T-cell (primary cell): ENCODE results near the gene XXYLT1. TPM values are rescaled to one million over a fixed set of nuclear protein-coding genes. Genes with fewer than 3 reads are reported as not detected.

Experiments
- ATAC-seq, 4 experiments: fragments of 200-7000 bp in 3 of 4; fragments of 150-1000 bp in 1 of 4; cut with Tn5 transposase; replicated peaks in 1 of 4; 1 replicate in 3 of 4; 2 replicates in 1 of 4; pipeline ENCODE4 v1.10.0; 2021; ENCODE audit warnings: moderate library complexity in 3 of 4, mild to moderate bottlenecking in 2 of 4, moderate number of reproducible peaks in 1 of 4
- CTCF ChIA-PET, 2 donors: fragments of 300-600 bp; sonication (Branson Sonifier 250); formaldehyde crosslinking; loops; one replicate each; lab custom pipeline; 2022; ENCODE audit warnings: antibody characterized with exemption in 2 of 2; lab: Charles Lee
- POLR2A ChIA-PET, 2 donors: fragments of 300-600 bp; sonication (Branson Sonifier 250); formaldehyde crosslinking; loops; one replicate each; lab custom pipeline; 2022; ENCODE audit warnings: antibody characterized with exemption in 2 of 2; lab: Charles Lee
- DNase-seq, 35 experiments: peaks; one replicate each; pipeline versions ENCODE4 v3.0.0 to v3.0.0-alpha.2; 2013 to 2023
- H3K27ac ChIP-seq: one replicate; pipeline ENCODE4 v1.5.1; 2013; ENCODE audit warnings: low read length
- H3K27me3 ChIP-seq, 2 experiments: replicated peaks in 1 of 2; 1 replicate in 1 of 2; 2 replicates in 1 of 2; pipeline versions ENCODE4 v1.6.1 to v1.7.0; 2013; ENCODE audit warnings: low read length in 1 of 2, mixed read lengths in 1 of 2; ENCODE audit not compliant: control insufficient read depth in 2 of 2, insufficient read depth in 2 of 2; ENCODE audit errors: extremely low read depth in 1 of 2
- H3K36me3 ChIP-seq, 2 donors: 1 replicate in 1 of 2; 2 replicates in 1 of 2; pipeline versions ENCODE4 v1.6.1 to v1.7.0; 2013; ENCODE audit warnings: low read length in 1 of 2; ENCODE audit not compliant: control insufficient read depth in 2 of 2, insufficient read depth in 1 of 2; ENCODE audit errors: extremely low read depth in 1 of 2
- H3K4me1 ChIP-seq, 2 experiments: 1 replicate in 1 of 2; 2 replicates in 1 of 2; pipeline versions ENCODE4 v1.6.1 to v1.7.0; 2013; ENCODE audit warnings: low read length in 2 of 2, mixed read lengths in 1 of 2; ENCODE audit not compliant: insufficient read depth in 2 of 2, control insufficient read depth in 1 of 2; ENCODE audit errors: extremely low read depth in 1 of 2
- H3K4me3 ChIP-seq, 2 donors: 1 replicate in 1 of 2; 2 replicates in 1 of 2; pipeline versions ENCODE4 v1.5.1 to v1.7.0; 2013; ENCODE audit warnings: mild to moderate bottlenecking in 2 of 2, low read length in 1 of 2, moderate library complexity in 1 of 2; ENCODE audit not compliant: control insufficient read depth in 1 of 2; ENCODE audit errors: extremely low read depth in 1 of 2
- H3K9me3 ChIP-seq: 2 replicates; pipeline ENCODE4 v1.7.0; 2013
- H3K27ac Mint-ChIP-seq, 2 donors: one replicate each; pipeline ENCODE4 v1.8.0; 2020 to 2021; ENCODE audit warnings: mild to moderate bottlenecking in 2 of 2, mixed read lengths in 2 of 2
- H3K27me3 Mint-ChIP-seq, 2 donors: one replicate each; pipeline ENCODE4 v1.8.0; 2021 to 2022; ENCODE audit warnings: mixed read lengths in 2 of 2
- H3K36me3 Mint-ChIP-seq: one replicate; pipeline ENCODE4 v1.8.0; 2021; ENCODE audit warnings: mixed read lengths
- H3K4me1 Mint-ChIP-seq, 3 donors: one replicate each; pipeline ENCODE4 v1.8.0; 2020 to 2022; ENCODE audit warnings: mixed read lengths in 3 of 3, mild to moderate bottlenecking in 1 of 3
- H3K4me3 Mint-ChIP-seq, 3 donors: one replicate each; pipeline ENCODE4 v1.8.0; 2020 to 2022; ENCODE audit warnings: mild to moderate bottlenecking in 3 of 3, mixed read lengths in 3 of 3, moderate library complexity in 3 of 3
- H3K9me3 Mint-ChIP-seq, 3 donors: one replicate each; pipeline ENCODE4 v1.8.0; 2020 to 2022; ENCODE audit warnings: mixed read lengths in 3 of 3
- WGBS: methylation state at CpG from one replicate; pipeline ENCODE4 v1.1.5; 2013; ENCODE audit warnings: missing lambda C conversion rate; ENCODE audit not compliant: insufficient coverage; 5-methylcytosine and 5-hydroxymethylcytosine counted together
- total RNA-seq, 35 experiments: library from RNA in 6 of 35; stranded (reverse) in 6 of 35; fragments of 120-200 nt in 1 of 35; gene quantifications; one replicate each; pipeline versions ENCODE4 v1.2.1 to v1.2.4 and lab custom pipeline; 2013 to 2026

Gene XXYLT1
- total RNA-seq, 5 donors from 2014 or later (not counting 1 experiment from before 2014, with no cell fraction given), result 4.6 to 9.1 (median 5.7) TPM

DNA sequence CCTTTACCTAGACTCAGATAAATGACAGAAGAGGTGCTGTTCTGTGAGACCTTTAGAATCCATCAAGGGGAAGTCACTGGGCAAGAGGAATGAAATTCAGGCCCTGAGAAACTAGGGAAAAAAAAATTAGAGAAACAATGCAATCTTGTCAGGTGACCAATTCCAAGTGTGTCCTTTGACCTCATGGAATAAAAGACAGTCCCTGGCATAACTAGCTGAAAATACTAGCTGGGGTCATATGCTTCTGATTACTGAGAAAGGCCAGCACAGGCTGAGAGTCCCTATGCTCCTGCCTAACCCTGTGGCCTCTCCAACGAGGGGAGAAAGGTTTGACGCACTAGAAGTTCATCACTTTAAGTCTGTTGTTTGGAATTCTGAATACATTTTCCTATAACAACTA lies 167.3 kb downstream of the XXYLT1 start:
- Histone ChIP-seq H3K9me3 (no peaks in the 10 kb centered on the region), H3K27me3 (no peaks in the 10 kb centered on the region), H3K4me1 (peaks cover 0 to 8% of the 10 kb centered on the region in 2 experiments), H3K27ac (no peak overlapping the region), H3K36me3 (no peaks in the 10 kb centered on the region), H3K4me3 (no peak overlapping the region)
- ChIA-PET CTCF (interaction anchor here in 1 of 2 donors (1.8 kb wide), 1 partner anchor 421 kb away, joined by 5 read pairs; no protein-coding TSS in a partner anchor), POLR2A (no interaction called here)
- no peaks in the 10 kb centered on the region for H3K9me3 Mint-ChIP-seq
- no peaks in the 10 kb centered on the region for H3K36me3 Mint-ChIP-seq
- no peak overlapping the region for H3K4me3 Mint-ChIP-seq
- DNase-seq (no peak), ATAC-seq (no peak)
- H3K4me1 Mint-ChIP-seq, result peaks cover 6 to 13% (median 8%) of the 10 kb centered on the region in 3 donors
- WGBS, result no CpG with 5 or more reads among the region's 2 CpGs
- H3K27ac Mint-ChIP-seq, result no peak overlapping the region
- H3K27me3 Mint-ChIP-seq, result no peaks in the 10 kb centered on the region

- peaks cover 0 to 8% of the 10 kb centered on the region in 2 experiments for H3K4me1 ChIP-seq
Observed at GRCh38 chr3:195102609-195103467, 168.1 kb downstream of the XXYLT1 start.

DNA sequence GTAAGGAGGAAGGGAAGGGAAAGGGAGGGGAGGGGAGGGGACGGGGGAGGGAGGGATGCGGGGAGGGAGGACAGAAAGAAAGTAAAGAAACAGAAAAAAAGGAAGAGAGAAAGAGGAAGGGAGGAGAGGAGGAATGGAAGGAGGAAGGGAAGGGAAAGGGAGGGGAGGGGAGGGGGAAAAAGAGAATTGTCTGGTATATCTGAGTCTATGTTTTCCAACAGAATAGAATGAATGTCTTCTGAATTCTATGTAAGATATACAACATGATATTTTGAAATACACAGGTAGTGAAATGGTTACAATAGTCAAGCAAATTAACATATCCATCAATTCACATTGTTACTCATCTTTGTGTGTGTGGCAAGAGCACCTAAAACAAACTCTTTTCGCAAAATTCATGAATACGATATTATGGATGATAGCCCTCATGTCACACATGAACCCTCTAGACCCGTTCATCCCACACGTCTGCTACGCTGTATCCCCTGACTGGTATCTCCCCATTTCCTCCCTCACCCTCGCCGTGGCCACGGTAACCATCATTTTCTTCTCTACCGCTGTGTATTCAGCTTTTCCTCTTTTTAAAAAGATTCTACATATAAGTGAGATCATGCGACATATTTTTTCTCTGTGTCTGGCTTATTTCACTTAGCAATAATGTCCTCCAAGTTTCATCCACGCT lies 168.9 kb downstream of the XXYLT1 start:
- Histone ChIP-seq H3K9me3 (no peaks in the 10 kb centered on the region), H3K4me1 (peaks cover 0 to 8% of the 10 kb centered on the region in 2 experiments), H3K4me3 (no peak overlapping the region), H3K27me3 (no peaks in the 10 kb centered on the region), H3K36me3 (no peaks in the 10 kb centered on the region), H3K27ac (no peak overlapping the region)
- H3K4me3 Mint-ChIP-seq, result no peak overlapping the region
- 87% methylated on average over 5 of the region's 13 CpGs for WGBS
- peaks cover 6 to 19% (median 10%) of the 10 kb centered on the region in 3 donors for H3K4me1 Mint-ChIP-seq
- H3K36me3 Mint-ChIP-seq, result no peaks in the 10 kb centered on the region
- ATAC-seq, result no peak
- no peaks in the 10 kb centered on the region for H3K9me3 Mint-ChIP-seq
- DNase-seq, result no peak
- ChIA-PET POLR2A (no interaction called here), CTCF (interaction anchor here in 1 of 2 donors (0.6 kb wide), 1 partner anchor 11 kb away, joined by 3 read pairs; no protein-coding TSS in a partner anchor)
- no peak overlapping the region for H3K27ac Mint-ChIP-seq
- no peaks in the 10 kb centered on the region for H3K27me3 Mint-ChIP-seq

More at GRCh38 chr3:195102609-195103467, 168.1 kb downstream of the XXYLT1 start:
- ATAC-seq (no peak), DNase-seq (no peak)
- POLR2A ChIA-PET, result no interaction called here
- CTCF ChIA-PET, result interaction anchor here in 1 of 2 donors (1.8 kb wide), 1 partner anchor 420 kb away, joined by 5 read pairs; no protein-coding TSS in a partner anchor
- Mint-ChIP-seq H3K36me3 (no peaks in the 10 kb centered on the region), H3K27me3 (no peaks in the 10 kb centered on the region), H3K4me3 (no peak overlapping the region), H3K27ac (no peak overlapping the region), H3K4me1 (peaks cover 6 to 16% (median 10%) of the 10 kb centered on the region in 3 donors), H3K9me3 (no peaks in the 10 kb centered on the region)
- Histone ChIP-seq H3K36me3 (no peaks in the 10 kb centered on the region), H3K4me3 (no peak overlapping the region), H3K9me3 (no peaks in the 10 kb centered on the region), H3K27me3 (no peaks in the 10 kb centered on the region), H3K27ac (no peak overlapping the region)
- WGBS, result 100% methylated on average over 6 of the region's 32 CpGs

- Histone ChIP-seq H3K9me3 (no peaks in the 10 kb centered on the region), H3K4me1 (peaks cover 0 to 1% of the 10 kb centered on the region in 2 experiments), H3K27ac (no peak overlapping the region), H3K27me3 (no peaks in the 10 kb centered on the region), H3K4me3 (no peak overlapping the region), H3K36me3 (no peaks in the 10 kb centered on the region)
- ChIA-PET POLR2A (no interaction called here), CTCF (interaction anchor here in 1 of 2 donors (2.4 kb wide), 1 partner anchor 418 kb away, joined by 6 read pairs; no protein-coding TSS in a partner anchor)
- H3K27me3 Mint-ChIP-seq, result no peaks in the 10 kb centered on the region
- H3K4me3 Mint-ChIP-seq, result no peak overlapping the region
- H3K27ac Mint-ChIP-seq, result no peak overlapping the region
- peak in 4 of 35 experiments; percentile 9 to 48 (median 12) for DNase-seq
- peaks cover 1 to 16% (median 7%) of the 10 kb centered on the region in 3 donors for H3K4me1 Mint-ChIP-seq
- H3K9me3 Mint-ChIP-seq, result no peaks in the 10 kb centered on the region
- no peaks in the 10 kb centered on the region for H3K36me3 Mint-ChIP-seq
- WGBS, result 48% methylated on average over 2 of the region's 8 CpGs
- no peak for ATAC-seq
Observed at GRCh38 chr3:195101001-195101583, 169.9 kb downstream of the XXYLT1 start.

DNA sequence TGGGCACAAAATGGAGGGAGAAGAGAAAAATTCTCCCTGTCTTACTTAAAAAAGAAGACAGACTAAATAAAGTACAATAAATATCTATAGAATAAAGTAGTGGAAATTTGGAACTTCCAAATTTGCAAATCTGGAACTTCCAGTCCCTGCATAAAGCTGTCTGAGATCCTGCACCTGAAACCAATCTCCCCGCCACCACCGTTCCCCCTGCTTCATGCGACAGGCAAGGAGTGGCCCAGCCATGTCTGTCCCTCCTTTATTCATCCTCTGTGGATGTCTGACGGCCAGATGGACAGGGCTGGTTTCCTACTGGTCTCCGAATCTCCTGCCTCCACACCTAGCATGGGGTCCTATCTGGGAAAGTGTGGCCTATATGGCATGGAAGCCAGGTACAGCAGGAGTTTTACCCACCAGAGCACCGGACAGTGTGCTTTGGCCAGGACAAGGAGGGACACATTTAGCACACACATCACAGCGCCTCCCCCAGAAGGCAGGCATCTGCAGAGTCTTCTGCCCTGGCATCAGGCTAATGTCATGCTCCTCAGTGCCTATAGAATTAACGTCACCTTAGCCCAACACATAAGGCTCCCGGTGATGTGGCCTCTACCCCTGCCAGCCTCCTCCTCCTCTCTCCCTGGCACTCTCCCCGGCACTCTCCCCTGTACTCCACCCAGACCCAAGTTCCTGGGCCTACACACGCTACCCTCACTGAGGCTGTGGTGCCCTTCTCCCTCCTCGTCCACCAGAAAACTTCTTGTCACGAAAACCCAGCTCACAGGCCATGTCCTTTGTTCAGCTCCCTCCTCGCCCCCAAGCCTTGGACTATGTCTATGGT lies 170.8 kb downstream of the XXYLT1 start:
- Mint-ChIP-seq H3K36me3 (peaks cover 1% of the 10 kb centered on the region), H3K27ac (no peak overlapping the region), H3K4me3 (no peak overlapping the region), H3K27me3 (no peaks in the 10 kb centered on the region), H3K4me1 (peaks cover 0 to 14% (median 5%) of the 10 kb centered on the region in 3 donors), H3K9me3 (no peaks in the 10 kb centered on the region)
- no peaks in the 10 kb centered on the region for H3K36me3 ChIP-seq
- POLR2A ChIA-PET, result interaction anchor here in 1 of 2 donors (0.6 kb wide), 1 partner anchor 87 kb away, joined by 5 read pairs; no protein-coding TSS in a partner anchor
- H3K9me3 ChIP-seq, result no peaks in the 10 kb centered on the region
- WGBS, result 93% methylated on average over 10 of the region's 14 CpGs
- DNase-seq (no peak), ATAC-seq (no peak)
- H3K27me3 ChIP-seq, result no peaks in the 10 kb centered on the region
- H3K4me1 ChIP-seq, result no peaks in the 10 kb centered on the region
- CTCF ChIA-PET, result interaction anchor here in 1 of 2 donors (0.6 to 2.4 kb wide), 2 partner anchors 95 to 417 kb away, joined by 3 to 6 read pairs; no protein-coding TSS in a partner anchor
- no peak overlapping the region for H3K4me3 ChIP-seq
- no peak overlapping the region for H3K27ac ChIP-seq
